Stimulated activated naive B cell treated with anti-CD40 and anti-IgM and Interleukin-4, amounts not matched to agents 10 μg/mL and 1 μg/mL and 100 μg/mL, for 72 hours (primary cell): ENCODE results near the gene TAB2.

Source experiments
- ATAC-seq, 2 donors: fragments of 150-1000 bp; cut with Tn5 transposase; replicated peaks; 2 replicates each; pipeline ENCODE4 v1.10.0; 2021; ENCODE audit warnings: moderate library complexity in 1 of 2
- DNase-seq: peaks from one replicate; pipeline ENCODE4 v3.0.0; 2021
- H3K27ac Mint-ChIP-seq: one replicate; pipeline ENCODE4 v1.8.0; 2022; ENCODE audit warnings: mild to moderate bottlenecking, mixed read lengths
- H3K27me3 Mint-ChIP-seq, 2 donors: one replicate each; pipeline ENCODE4 v1.8.0; 2022; ENCODE audit warnings: mixed read lengths in 2 of 2
- H3K36me3 Mint-ChIP-seq, 2 donors: one replicate each; pipeline ENCODE4 v1.8.0; 2022; ENCODE audit warnings: mixed read lengths in 2 of 2, mild to moderate bottlenecking in 1 of 2
- H3K4me1 Mint-ChIP-seq, 2 donors: one replicate each; pipeline ENCODE4 v1.8.0; 2022; ENCODE audit warnings: mixed read lengths in 2 of 2, mild to moderate bottlenecking in 1 of 2
- H3K4me3 Mint-ChIP-seq, 2 donors: one replicate each; pipeline ENCODE4 v1.8.0; 2022; ENCODE audit warnings: mild to moderate bottlenecking in 2 of 2, mixed read lengths in 2 of 2, moderate library complexity in 1 of 2
- H3K9me3 Mint-ChIP-seq, 2 donors: one replicate each; pipeline ENCODE4 v1.8.0; 2022; ENCODE audit warnings: mixed read lengths in 2 of 2, mild to moderate bottlenecking in 1 of 2

The TAB2 gene

DNA sequence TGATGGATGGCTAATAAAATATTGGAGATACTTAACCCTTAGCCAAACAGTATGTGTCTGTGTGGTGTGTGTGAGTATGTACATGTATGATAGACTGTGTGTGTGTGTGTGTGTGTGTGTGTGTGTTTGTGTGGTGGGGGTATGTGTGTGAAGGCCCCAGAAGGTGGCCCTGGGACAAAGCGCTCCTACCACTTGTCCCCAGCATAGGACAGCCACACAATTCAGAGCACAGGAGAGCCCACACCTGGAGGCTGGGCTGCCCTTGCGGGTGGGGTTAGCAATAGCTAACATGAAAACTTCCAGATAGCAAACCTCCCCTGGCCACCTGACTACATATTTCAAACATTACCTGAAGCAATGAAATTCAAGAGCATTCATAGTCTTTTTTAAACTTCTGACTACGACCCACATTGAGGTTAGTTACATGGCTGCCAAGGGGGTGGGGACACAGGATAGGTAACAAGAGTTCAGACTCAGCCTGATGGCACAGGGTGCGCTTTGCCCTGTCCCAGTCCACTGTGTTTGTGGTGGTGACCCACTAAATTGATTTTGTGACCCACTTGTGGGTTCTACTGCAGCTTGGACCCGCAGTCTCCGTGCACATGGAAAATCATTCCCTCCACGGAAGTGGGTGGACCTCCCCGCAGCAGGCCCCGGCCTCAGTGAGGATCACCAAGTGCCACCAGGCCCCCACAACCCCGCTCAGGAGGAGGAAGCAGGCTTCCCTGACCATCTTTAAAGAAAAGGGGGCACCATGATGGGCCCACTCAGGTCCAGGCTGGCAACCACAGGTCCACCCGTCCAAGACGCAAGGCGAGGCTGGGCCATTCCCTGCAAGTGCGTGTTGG is 132.5 kb downstream of the TAB2 start:
- ATAC-seq (no peak), DNase-seq (no peak)
- Mint-ChIP-seq H3K27me3 (no peaks in the 10 kb centered on the region), H3K36me3 (peaks cover 17 to 21% of the 10 kb centered on the region in 2 donors), H3K4me3 (peak overlapping the region; percentile 36 to 68), H3K9me3 (no peaks in the 10 kb centered on the region), H3K27ac (peak overlapping the region; percentile 20), H3K4me1 (peaks cover 1 to 37% of the 10 kb centered on the region in 2 donors)

DNA sequence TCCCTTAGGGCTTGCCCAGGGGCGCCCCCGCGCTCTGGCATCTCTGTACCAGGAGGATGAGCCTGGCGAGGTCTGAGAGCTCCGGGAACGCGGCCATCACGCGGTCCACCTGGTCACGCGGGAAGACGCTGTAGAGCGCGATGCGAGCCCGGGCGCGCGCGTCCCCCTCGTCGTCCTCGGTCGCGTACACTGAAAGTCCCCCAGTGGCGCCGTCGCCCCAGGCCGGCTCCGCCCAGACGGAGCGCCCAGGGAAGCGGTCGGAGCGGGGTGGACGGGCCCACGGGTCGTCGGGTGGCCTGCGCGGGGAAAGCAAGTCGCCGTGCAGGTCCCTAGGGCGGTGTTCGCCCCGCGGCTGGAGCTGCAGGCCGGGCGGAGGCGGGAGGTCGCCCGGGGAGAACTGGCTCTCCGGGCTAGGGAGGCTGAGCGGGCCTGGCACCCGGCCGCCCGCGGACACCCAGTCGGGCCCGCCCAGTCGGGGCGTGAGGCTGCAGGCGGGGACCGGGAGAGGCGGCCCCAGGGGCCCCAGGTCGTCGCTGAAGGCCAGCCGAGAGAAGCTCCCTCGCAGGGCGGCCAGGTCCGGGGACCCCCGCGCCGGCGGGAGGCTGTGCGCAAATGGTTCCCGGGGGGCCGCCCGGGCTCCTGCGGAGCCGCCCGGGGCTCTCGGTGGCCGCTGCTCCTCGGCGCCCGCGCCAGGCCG is 133.3 kb downstream of the TAB2 start:
- H3K4me1 Mint-ChIP-seq, result peaks cover 0 to 37% of the 10 kb centered on the region in 2 donors
- peak overlapping the region; percentile 36 to 68 for H3K4me3 Mint-ChIP-seq
- H3K27ac Mint-ChIP-seq, result peak overlapping the region; percentile 9
- H3K9me3 Mint-ChIP-seq, result no peaks in the 10 kb centered on the region
- DNase-seq, result no peak
- peak in 1 of 2 donors; percentile 33 for ATAC-seq
- peaks cover 23% of the 10 kb centered on the region in 2 donors for H3K36me3 Mint-ChIP-seq
- no peaks in the 10 kb centered on the region for H3K27me3 Mint-ChIP-seq

GRCh38 chr6:149451376-149452036 is 134.0 kb downstream of the TAB2 start:
- no peak overlapping the region for H3K27ac Mint-ChIP-seq
- H3K4me1 Mint-ChIP-seq, result peaks cover 0 to 34% of the 10 kb centered on the region in 2 donors
- H3K27me3 Mint-ChIP-seq, result no peaks in the 10 kb centered on the region
- ATAC-seq (peak in 1 of 2 donors; percentile 48), DNase-seq (no peak)
- H3K4me3 Mint-ChIP-seq, result no peak overlapping the region
- peaks cover 20 to 23% of the 10 kb centered on the region in 2 donors for H3K36me3 Mint-ChIP-seq
- H3K9me3 Mint-ChIP-seq, result no peaks in the 10 kb centered on the region

DNA sequence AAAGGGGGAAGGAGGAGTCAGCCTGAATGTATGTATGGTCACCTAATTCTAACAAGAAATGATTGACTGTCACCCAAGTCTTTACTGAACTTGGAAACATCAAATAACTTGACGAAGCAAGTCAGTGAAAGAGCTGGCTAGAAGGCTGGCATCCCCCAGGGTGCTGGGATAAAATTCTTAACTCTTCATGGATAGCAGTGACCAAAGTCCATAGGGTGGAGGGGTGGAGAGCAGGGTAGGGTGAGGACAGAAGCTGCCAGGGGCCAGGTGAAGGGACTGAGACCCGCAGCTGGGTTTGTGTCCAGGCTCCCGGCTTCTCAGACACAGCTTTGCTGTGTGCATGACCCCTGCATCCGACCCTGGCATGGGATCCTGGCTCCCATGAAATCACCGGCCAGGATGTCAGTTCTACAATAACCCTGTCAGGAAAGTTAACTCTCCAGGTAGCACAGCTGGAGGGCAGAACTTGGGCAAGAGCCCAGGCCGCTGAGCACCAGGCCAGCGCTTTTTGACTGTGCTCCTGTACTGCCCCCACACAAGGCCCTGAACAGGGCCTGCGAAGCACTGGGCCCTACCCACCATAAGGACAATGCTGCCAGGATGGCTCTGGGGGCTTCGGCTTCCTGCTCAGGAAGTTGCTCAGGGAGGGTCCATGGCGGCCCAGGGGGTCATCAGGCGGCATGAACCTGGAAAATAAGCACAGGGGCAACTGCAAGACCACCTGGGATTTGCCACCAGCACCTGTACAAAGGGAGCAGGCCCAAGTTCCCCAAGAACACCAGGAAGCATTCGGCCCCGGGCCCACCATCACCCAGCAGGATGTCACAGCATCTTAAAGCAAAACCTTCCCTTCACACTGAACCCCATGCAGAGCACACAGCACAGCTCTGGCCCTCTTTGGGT is 134.8 kb downstream of the TAB2 start:
- H3K27me3 Mint-ChIP-seq, result no peaks in the 10 kb centered on the region
- DNase-seq (no peak), ATAC-seq (no peak)
- peaks cover 21 to 27% of the 10 kb centered on the region in 2 donors for H3K36me3 Mint-ChIP-seq
- H3K4me1 Mint-ChIP-seq, result peaks cover 0 to 27% of the 10 kb centered on the region in 2 donors
- H3K27ac Mint-ChIP-seq, result no peak overlapping the region
- H3K9me3 Mint-ChIP-seq, result no peaks in the 10 kb centered on the region
- no peak overlapping the region for H3K4me3 Mint-ChIP-seq

DNA sequence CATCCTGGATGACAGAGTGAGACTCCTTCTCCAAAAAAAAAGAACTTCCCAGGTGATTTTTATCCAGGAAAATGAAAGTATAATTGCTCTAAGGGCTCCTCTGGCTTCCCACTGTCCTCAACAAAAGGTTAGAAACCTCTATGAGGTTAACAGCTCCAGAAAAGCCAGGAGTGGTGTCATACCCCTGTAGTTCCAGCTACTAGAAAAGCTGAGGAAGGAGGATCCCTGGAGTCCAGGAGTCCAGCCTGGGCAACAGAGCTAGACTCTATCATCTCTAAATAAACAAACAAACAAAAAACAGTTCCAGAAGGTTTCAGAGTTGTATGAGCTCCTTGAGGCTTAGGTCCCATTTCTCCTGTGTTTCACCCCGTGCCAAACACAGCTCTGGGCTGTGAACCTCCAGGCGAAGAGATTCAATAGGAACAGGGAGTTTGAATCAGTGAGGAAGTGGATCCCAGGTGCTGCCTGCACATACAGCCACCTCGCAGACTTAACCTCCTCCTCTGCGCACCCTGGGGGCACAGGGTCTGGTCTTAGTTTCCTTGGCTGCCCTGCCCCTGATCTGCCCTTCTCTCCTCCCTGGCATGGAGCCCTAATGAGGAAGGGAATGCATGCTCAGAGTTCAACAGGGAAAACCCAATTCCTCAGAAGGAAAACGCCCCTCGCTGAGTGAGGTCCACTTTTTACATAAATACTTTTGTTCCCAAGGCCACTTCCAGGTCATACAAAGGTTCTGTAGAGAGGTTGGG is 136.3 kb downstream of the TAB2 start:
- ATAC-seq (no peak), DNase-seq (no peak)
- no peak overlapping the region for H3K27ac Mint-ChIP-seq
- no peaks in the 10 kb centered on the region for H3K27me3 Mint-ChIP-seq
- H3K4me3 Mint-ChIP-seq, result no peak overlapping the region
- H3K9me3 Mint-ChIP-seq, result no peaks in the 10 kb centered on the region
- H3K4me1 Mint-ChIP-seq, result peaks cover 1 to 22% of the 10 kb centered on the region in 2 donors
- H3K36me3 Mint-ChIP-seq, result peaks cover 23 to 26% of the 10 kb centered on the region in 2 donors

DNA sequence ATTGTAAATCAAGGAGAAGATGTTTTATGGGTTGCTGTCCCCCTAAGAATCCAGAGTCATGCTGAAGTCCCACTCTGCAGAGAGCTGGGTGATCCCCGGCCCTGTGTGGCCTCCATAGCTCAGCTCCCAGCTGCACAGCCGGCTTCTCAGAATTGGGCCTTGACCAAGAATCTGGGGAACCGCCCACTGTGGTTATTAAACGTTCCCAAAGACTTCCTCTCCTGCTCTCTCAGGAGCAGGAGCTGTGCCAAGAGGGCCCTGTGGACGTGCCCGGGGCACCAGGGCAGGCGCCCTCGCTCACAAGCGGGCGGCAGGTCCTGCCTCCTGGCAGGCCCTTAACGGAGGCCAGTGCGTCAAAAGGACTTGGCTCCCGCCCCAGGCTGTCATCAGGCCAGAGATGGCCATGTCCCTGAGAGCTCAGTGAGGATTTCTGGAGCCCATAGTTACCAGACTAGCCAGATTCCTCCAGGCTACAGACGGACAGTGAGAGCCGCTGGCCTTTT is 136.9 kb downstream of the TAB2 start:
- DNase-seq (no peak), ATAC-seq (no peak)
- Mint-ChIP-seq H3K27me3 (no peaks in the 10 kb centered on the region), H3K36me3 (peaks cover 27 to 32% of the 10 kb centered on the region in 2 donors), H3K27ac (no peak overlapping the region), H3K9me3 (no peaks in the 10 kb centered on the region), H3K4me3 (no peak overlapping the region), H3K4me1 (peaks cover 6 to 23% of the 10 kb centered on the region in 2 donors)

DNA sequence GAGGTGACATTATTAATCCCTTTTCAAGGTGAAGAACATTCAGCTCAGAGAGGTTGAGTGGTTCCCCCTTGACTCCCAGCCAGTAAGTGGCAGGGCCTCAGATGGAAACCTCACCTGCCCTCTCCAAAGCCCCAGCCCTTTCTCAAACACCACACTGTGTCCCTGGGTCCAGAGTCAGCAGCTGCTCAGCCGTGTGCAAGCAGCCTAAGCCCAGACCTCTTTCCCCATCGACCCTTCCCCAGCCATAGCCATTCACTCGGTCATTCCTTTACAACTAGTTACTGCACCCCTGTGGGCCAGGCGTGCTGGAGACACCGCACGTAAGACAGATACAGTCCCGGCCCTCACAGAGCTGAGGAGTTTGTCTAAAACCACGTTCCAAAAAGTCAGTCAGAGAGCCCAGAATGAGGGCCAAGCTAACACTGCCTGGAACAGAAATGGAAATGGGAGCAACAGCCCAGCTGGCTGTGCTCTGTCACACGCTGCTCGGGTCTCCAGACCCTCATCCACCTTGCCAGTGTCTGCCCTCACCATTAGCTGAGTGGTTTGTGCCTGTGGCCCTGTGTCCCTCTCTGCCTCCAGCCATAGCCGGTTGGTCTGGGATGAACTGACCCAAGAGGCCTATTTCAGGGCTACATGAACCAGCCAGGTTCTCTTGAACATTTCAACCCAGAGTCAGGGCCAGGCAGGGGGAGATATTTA is 137.7 kb downstream of the TAB2 start:
- ATAC-seq (no peak), DNase-seq (no peak)
- no peak overlapping the region for H3K4me3 Mint-ChIP-seq
- peaks cover 27 to 36% of the 10 kb centered on the region in 2 donors for H3K36me3 Mint-ChIP-seq
- H3K27me3 Mint-ChIP-seq, result no peaks in the 10 kb centered on the region
- H3K27ac Mint-ChIP-seq, result no peak overlapping the region
- peaks cover 7 to 21% of the 10 kb centered on the region in 2 donors for H3K4me1 Mint-ChIP-seq
- H3K9me3 Mint-ChIP-seq, result no peaks in the 10 kb centered on the region

DNA sequence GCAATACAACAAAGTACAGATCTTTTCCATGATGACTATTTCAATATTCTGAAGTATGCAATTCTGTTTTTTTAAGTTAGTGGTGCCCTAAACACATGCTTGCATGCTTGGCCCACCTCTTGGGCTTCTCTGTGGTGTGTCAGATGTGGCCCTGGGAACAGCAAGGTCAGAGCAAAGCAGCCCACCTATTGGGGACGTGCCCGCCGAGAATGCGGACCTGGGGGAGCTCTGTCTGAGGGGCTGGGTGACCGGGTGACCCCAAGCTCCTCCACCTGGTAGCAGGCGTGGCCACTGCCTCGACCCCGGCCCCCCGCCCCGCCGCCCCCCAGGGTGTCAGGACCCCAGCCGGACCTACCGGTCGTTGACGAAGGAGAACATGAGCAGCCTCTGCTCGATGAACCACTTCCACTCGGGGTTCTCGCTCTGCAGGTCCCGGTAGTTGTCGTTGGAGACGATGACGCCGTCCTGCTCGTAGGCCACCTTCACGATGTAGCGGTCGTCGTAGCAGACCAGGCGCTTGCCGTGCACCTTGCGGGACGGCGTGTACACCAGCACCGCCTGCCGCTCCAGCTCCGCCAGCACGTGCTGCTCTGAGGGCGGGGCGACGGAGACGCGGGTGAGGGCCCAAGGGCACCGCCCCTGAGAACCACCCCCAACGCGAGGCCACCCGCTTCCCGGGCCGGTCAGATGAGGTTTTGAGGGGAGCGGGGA is 139.0 kb downstream of the TAB2 start:
- no peak for ATAC-seq
- Mint-ChIP-seq H3K4me3 (no peak overlapping the region), H3K27me3 (no peaks in the 10 kb centered on the region), H3K4me1 (peaks cover 7 to 23% of the 10 kb centered on the region in 2 donors), H3K36me3 (peaks cover 24 to 40% of the 10 kb centered on the region in 2 donors), H3K9me3 (no peaks in the 10 kb centered on the region), H3K27ac (no peak overlapping the region)
- no peak for DNase-seq

DNA sequence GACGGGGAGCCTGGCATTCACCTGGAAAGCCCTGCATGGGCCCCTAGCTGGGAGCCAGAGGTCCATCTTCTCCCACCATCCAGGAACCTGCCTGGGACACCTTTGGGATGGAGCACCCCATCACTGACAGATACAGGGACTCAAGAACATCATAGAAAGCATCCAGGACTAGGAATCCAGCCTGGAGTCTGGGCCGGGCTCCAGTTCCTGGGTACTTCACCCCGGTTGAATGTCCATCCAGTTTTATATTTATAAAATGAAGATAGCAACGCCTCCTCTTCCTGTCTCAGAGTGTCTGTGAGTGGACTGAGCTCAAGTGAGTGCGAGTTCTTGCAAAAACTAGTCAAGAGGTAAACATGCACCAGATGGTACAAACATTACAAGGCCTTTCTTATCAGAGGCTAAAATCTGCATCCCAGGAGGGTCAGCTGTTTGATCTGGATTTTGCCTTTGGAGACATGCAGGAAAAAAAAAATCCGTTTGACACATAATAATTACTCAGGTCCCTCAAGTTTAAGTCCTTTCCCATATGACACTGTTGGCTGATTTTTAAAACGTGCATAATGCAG is 139.9 kb downstream of the TAB2 start:
- no peak for ATAC-seq

GRCh38 chr6:149458196-149458595 is 140.7 kb downstream of the TAB2 start:
- no peak overlapping the region for H3K4me3 Mint-ChIP-seq
- ATAC-seq, result no peak
- peaks cover 35 to 50% of the 10 kb centered on the region in 2 donors for H3K36me3 Mint-ChIP-seq
- no peak for DNase-seq
- no peak overlapping the region for H3K27ac Mint-ChIP-seq
- H3K9me3 Mint-ChIP-seq, result no peaks in the 10 kb centered on the region
- H3K27me3 Mint-ChIP-seq, result no peaks in the 10 kb centered on the region
- peaks cover 17 to 35% of the 10 kb centered on the region in 2 donors for H3K4me1 Mint-ChIP-seq

More for the DNA sequence above, 139.9 kb downstream of the TAB2 start:
- H3K9me3 Mint-ChIP-seq, result no peaks in the 10 kb centered on the region
- DNase-seq, result no peak
- H3K27me3 Mint-ChIP-seq, result no peaks in the 10 kb centered on the region
- no peak overlapping the region for H3K27ac Mint-ChIP-seq
- H3K4me3 Mint-ChIP-seq, result no peak overlapping the region
- H3K4me1 Mint-ChIP-seq, result peaks cover 9 to 27% of the 10 kb centered on the region in 2 donors
- peaks cover 28 to 44% of the 10 kb centered on the region in 2 donors for H3K36me3 Mint-ChIP-seq

DNA sequence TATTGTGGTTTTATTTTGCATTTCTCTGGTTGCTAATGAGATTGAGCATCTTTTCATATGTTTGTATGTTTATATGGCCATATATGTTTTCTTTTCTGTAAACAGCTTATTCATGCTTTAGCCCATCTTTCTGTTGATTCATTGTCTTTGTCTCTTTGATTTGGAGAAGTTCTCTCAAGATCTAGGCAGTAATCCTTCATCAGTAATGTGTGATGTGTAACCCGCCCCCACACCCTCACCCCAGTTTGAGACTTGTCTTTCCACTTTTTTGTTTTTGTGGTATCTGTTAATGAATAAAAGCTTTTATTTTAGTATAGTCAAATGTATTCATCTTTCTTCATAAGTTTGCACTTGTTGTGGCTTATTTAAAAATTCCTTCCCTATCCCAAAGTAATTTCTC is 141.3 kb downstream of the TAB2 start:
- no peaks in the 10 kb centered on the region for H3K9me3 Mint-ChIP-seq
- H3K36me3 Mint-ChIP-seq, result peaks cover 40 to 54% of the 10 kb centered on the region in 2 donors
- H3K4me1 Mint-ChIP-seq, result peaks cover 21 to 41% of the 10 kb centered on the region in 2 donors
- no peaks in the 10 kb centered on the region for H3K27me3 Mint-ChIP-seq
- H3K27ac Mint-ChIP-seq, result no peak overlapping the region
- ATAC-seq, result no peak
- no peak overlapping the region for H3K4me3 Mint-ChIP-seq
- no peak for DNase-seq

GRCh38 chr6:149459761-149460160 is 142.2 kb downstream of the TAB2 start:
- ATAC-seq (peak in 1 of 2 donors; percentile 26), DNase-seq (no peak)
- peaks cover 31 to 51% of the 10 kb centered on the region in 2 donors for H3K4me1 Mint-ChIP-seq
- H3K9me3 Mint-ChIP-seq, result no peaks in the 10 kb centered on the region
- no peak overlapping the region for H3K4me3 Mint-ChIP-seq
- H3K27me3 Mint-ChIP-seq, result no peaks in the 10 kb centered on the region
- no peak overlapping the region for H3K27ac Mint-ChIP-seq
- peaks cover 46 to 64% of the 10 kb centered on the region in 2 donors for H3K36me3 Mint-ChIP-seq
